Motor neuron (in vitro differentiated cells): ENCODE data around the gene MBNL2. TPM values are rescaled to one million over a fixed set of nuclear protein-coding genes. Genes with fewer than 3 reads are reported as not detected.
"Not testable (repeated sequence)": the region's sequence is repeated elsewhere in the genome, so short reads cannot be mapped to it uniquely, and the experiment has no call there.

Experiments
- ATAC-seq, 8 experiments: fragments of 200-7000 bp; cut with Tn5 transposase; replicated peaks in 6 of 8; 2 replicates each; pipeline ENCODE4 v1.8.0; 2021; ENCODE audit warnings: mild to moderate bottlenecking in 8 of 8, moderate library complexity in 8 of 8
- H3K27ac ChIP-seq, 2 donors: fragments of 250-450 bp; sonication (Bioruptor Pico); 2 replicates each; pipeline ENCODE4 v1.9.0; 2021; ENCODE audit warnings: antibody characterized with exemption in 2 of 2, mild to moderate bottlenecking in 2 of 2, moderate library complexity in 1 of 2
- H3K4me1 ChIP-seq, 2 donors: fragments of 250-450 bp; sonication (Bioruptor Pico); replicated peaks in 1 of 2; 2 replicates each; pipeline ENCODE4 v1.6.1; 2021; ENCODE audit warnings: antibody characterized with exemption in 2 of 2, mild to moderate bottlenecking in 2 of 2, moderate library complexity in 1 of 2
- H3K4me3 ChIP-seq, 5 donors: fragments of 250-450 bp; sonication (Bioruptor Pico); 2 replicates each; pipeline ENCODE4 v1.9.0; 2021; ENCODE audit warnings: antibody characterized with exemption in 5 of 5, mild to moderate bottlenecking in 5 of 5, moderate library complexity in 4 of 5
- WGBS, 10 experiments: fragments of 450-650 bp; shearing (Covaris generic); methylation state at CpG; one replicate each; pipeline ENCODE4 v1.0.0; 2022; 5-methylcytosine and 5-hydroxymethylcytosine counted together
- in situ Hi-C, 9 experiments: fragments of 400-800 bp; cut with MboI; loops; one replicate each; pipeline ENCODE4 v1.15.0; 2021; ENCODE audit warnings: low sequenced_read_pairs in 9 of 9, low pct_unique_long_range_greater_than_20kb in 2 of 9; ENCODE audit not compliant: unreplicated experiment in 9 of 9
- total RNA-seq, 8 experiments: library from RNA; unstranded; fragments of 300-600 nt; gene quantifications; 2 replicates each; pipeline versions ENCODE4 v1.2.3 to v1.2.4, GENCODE V29; 2022

MBNL2 gene
- total RNA-seq, 8 experiments from 2014 or later: 6.9 to 317 (median 54.7) TPM

DNA sequence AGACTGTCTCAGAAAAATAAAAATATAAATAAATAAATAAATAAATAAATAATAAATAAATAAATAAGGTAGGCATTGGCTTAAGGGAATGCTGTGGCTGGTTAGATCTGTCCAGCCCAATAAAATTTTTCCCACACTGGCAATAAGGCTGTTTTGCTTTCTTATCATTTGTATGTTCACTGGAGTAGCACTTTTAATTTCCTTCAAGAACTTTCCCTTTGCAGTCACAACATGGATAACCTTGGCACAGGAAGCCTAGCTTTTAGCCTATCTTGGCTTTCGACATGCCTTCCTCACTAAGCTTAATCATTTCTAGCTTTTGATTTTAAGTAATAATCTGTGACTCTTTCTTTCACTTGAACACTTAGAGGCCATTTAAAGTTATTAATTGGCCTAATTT is 129.9 kb downstream of the MBNL2 start:
- not testable (repeated sequence) for ATAC-seq, H3K27ac ChIP-seq, H3K4me3 ChIP-seq, H3K4me1 ChIP-seq
- in situ Hi-C loops: loop anchor here in 3 of 9 experiments (25.0 kb wide), 1 partner anchor 240 kb away; no protein-coding TSS in a partner anchor
- WGBS, 10 experiments: 83 to 100% (median 100%) methylated on average over 1 of the region's 1 CpG; no CpG with 5 or more reads in 2 of the 10 experiments

DNA sequence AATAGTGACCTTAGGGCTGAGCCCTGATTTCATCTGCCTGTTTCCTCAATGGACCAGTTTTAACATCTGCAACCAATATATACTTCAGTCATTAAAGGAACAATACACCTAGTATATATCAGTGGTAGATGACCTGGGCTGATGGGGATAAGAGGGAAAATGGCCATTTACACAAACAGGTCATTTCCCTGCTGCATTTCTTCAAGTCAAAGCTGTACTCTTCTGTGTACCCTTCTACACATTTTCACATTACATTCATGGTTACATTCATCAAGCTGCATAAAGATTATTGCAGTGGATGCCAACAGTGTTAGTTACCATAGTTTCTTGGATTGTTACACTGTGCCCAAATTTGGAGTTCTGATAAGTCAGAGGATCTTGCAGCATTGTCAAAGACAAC is 130.7 kb downstream of the MBNL2 start:
- in situ Hi-C loops: loop anchor here in 3 of 9 experiments (25.0 kb wide), 1 partner anchor 241 kb away; no protein-coding TSS in a partner anchor
- ATAC-seq: peak in 2 of 8 experiments; percentile 15 to 29
- no peak overlapping the region for H3K27ac ChIP-seq
- no peak overlapping the region for H3K4me3 ChIP-seq
- no peaks in the 10 kb centered on the region for H3K4me1 ChIP-seq

DNA sequence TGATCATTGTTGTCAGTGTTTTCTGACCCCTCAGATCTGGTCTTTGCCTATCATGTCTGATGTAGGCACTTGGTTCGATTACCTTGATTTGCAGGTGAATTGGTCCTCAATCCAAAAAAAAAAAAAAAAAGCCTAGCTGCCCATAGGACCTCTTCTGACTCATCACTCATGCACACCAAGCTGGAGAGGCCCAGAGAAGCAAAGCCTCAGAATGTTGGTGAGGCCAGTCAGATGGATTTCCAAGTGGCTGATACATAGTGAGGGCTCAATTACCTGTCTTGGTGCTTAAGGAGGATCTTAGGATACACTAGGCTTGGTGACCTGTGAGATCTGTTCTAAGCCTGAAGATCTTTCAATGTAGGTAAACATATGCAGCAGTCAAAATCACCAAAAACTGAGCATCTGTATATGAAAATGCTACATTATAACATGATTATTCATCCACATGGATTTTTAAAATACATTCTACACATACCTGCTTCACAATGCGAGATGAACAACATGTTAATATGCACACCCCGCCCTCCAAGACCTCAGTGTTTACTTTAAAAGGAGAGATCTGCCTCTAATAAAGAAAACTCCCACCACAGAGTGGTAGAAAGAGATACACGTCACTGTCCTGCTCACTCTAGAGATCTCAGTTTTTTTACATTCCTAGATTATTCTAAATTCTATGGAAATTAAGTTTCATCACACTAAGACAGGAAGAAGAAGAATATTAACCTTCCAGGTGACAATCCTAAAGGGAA is 132.0 kb downstream of the MBNL2 start:
- 20 to 100% (median 80%) methylated on average over 1 to 4 of the region's 4 CpGs; no CpG with 5 or more reads in 1 of the 10 experiments for WGBS, 10 experiments
- no peak overlapping the region for H3K27ac ChIP-seq
- peak in 3 of 8 experiments; percentile 43 to 80 (median 74) for ATAC-seq
- H3K4me3 ChIP-seq: no peak overlapping the region
- no peaks in the 10 kb centered on the region for H3K4me1 ChIP-seq
- in situ Hi-C loops: loop anchor here in 3 of 9 experiments (25.0 kb wide), 1 partner anchor 242 kb away; no protein-coding TSS in a partner anchor

DNA sequence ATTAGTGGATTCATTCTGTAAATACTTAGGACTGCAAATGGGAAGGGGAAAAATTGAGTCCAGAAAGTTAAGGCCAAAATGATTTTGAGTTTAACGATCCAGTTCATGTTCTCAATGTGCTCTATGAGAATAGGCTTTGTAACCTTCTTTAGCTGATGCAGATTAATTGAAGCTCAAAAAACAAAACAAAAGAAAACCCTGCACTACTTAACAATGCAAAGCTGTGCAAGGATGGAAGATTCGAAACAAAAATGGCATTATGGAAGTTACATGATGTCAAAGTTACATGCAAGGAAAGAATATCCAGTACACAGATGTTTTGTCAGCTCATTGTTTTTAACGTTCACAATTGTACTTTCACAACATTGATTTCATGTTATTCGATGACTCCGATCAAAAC is 132.7 kb downstream of the MBNL2 start:
- Histone ChIP-seq H3K4me3 (no peak overlapping the region), H3K4me1 (no peaks in the 10 kb centered on the region), H3K27ac (no peak overlapping the region)
- WGBS, 10 experiments: 64 to 100% (median 88%) methylated on average over 1 to 5 of the region's 5 CpGs
- in situ Hi-C loops: loop anchor here in 3 of 9 experiments (25.0 kb wide), 1 partner anchor 243 kb away; no protein-coding TSS in a partner anchor
- no peak for ATAC-seq

DNA sequence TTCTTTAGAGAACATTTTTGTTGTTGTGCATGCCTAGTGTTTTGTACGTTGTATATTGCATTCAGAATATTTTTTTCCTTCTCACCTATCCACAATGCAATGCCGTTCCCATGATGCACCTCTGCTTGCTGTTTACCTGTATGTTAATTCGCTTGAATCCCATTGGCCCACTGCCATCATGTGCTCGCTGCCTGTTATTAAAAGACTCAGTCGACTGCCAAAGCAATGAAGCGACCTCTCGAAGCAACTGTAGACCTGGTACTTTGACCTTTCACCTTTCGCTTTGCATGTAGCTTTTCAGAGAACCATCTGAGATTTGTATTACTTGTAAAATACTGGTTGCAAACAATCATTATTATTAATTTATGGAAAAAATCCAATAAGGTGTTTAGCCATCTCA is 134.5 kb downstream of the MBNL2 start:
- in situ Hi-C loops: loop anchor here in 3 of 9 experiments (25.0 kb wide), 1 partner anchor 244 kb away; no protein-coding TSS in a partner anchor
- 73 to 100% (median 93%) methylated on average over 3 to 8 of the region's 8 CpGs for WGBS, 10 experiments
- H3K4me3 ChIP-seq: no peak overlapping the region
- no peaks in the 10 kb centered on the region for H3K4me1 ChIP-seq
- no peak for ATAC-seq
- no peak overlapping the region for H3K27ac ChIP-seq

DNA sequence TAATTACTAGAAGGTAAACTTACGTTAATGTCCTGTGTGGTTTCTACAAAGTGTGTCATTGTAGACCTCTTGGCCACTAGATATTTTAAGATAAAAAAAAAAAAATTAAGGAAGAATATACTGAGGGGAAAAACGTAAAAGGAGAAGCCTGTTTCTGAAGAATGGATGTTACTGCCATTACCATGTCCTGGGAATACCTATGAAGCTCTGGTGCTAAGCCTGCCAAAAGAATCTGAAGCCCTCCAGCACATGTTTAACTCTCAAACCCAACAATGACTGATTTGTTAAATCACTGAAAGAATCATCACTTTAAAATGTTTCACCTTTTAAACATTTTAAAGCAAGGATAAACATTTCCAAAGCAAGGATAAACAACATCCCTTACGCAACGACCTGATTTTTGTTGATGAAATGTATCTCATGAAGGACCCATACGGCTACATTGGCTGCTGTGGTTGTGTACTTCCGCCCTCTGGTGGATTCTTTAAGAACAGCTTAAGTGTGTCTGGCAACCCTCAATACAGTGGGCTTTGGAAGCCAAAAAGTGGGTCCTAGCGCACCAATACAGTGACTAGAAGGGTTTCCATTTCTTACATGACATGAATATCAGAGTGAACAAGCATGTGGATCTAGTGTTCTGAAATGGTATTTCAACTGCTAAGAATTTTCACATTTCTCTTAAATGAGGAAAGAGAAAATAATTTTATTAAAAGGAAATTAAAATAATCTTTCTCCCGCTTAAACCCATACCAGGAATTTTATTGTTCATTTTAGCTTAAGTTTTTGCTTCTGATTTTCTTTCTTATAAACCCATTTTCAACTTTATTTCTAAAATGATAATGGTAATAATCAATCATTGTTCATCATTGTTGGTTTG is 137.3 kb downstream of the MBNL2 start:
- peak; percentile 56 to 89 (median 72) for ATAC-seq
- no peaks in the 10 kb centered on the region for H3K4me1 ChIP-seq
- H3K4me3 ChIP-seq: no peak overlapping the region
- 22 to 72% (median 52%) methylated on average over 4 to 8 of the region's 8 CpGs for WGBS, 10 experiments
- no peak overlapping the region for H3K27ac ChIP-seq
- in situ Hi-C loops: loop anchor here in 4 of 9 experiments (10.0 to 25.0 kb wide), 2 partner anchors 247 to 255 kb away; no protein-coding TSS in a partner anchor

DNA sequence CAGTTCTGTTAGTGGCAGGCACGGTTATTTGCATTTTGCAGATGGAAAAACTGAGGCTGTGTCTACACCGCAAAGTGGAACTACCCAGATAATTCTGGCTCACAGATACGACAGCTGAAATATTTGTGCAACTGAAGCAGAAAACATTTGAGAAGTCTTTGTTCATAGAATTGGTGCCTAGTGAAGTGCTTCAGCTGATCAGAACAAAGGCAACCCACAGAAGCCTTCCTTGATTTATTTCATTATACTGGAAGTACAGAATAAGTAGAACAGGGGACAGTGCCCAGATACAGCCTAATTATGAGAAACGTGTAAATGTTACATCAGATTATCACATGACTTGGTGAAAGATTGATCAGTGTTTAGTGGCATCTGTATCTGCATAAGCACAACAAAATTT is 138.5 kb downstream of the MBNL2 start:
- no peak for ATAC-seq
- H3K4me1 ChIP-seq: no peaks in the 10 kb centered on the region
- WGBS, 10 experiments: 70 to 100% (median 86%) methylated on average over 1 to 4 of the region's 4 CpGs; no CpG with 5 or more reads in 1 of the 10 experiments
- no peak overlapping the region for H3K4me3 ChIP-seq
- no peak overlapping the region for H3K27ac ChIP-seq
- in situ Hi-C loops: loop anchor here in 4 of 9 experiments (10.0 to 25.0 kb wide), 2 partner anchors 248 to 256 kb away; no protein-coding TSS in a partner anchor

DNA sequence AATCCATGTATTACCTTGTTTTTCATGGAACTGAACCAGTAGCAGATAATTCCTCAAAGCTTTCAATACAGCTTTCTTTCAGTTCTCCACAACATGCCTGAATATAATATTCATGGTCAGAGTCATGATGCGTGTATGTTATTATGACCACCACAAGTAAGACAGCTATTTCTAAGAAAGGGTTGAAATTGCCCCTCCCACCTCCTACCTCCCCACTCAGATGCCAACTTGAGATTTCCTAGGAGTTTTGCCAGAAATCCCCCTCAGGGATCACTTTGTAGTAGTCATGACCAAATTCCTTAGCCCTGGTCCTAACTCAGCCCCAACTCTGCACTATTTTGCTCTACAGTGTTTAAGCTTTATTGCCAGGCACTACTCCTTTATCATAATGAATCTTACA is 141.9 kb downstream of the MBNL2 start:
- no peak for ATAC-seq
- H3K4me1 ChIP-seq: peaks cover 5 to 10% of the 10 kb centered on the region in 2 donors
- no peak overlapping the region for H3K4me3 ChIP-seq
- H3K27ac ChIP-seq: no peak overlapping the region
- WGBS, 10 experiments: 17 to 100% (median 80%) methylated on average over 1 of the region's 1 CpG; no CpG with 5 or more reads in 4 of the 10 experiments
- in situ Hi-C loops: loop anchor here in 4 of 9 experiments (10.0 to 25.0 kb wide), 2 partner anchors 252 to 259 kb away; no protein-coding TSS in a partner anchor

DNA sequence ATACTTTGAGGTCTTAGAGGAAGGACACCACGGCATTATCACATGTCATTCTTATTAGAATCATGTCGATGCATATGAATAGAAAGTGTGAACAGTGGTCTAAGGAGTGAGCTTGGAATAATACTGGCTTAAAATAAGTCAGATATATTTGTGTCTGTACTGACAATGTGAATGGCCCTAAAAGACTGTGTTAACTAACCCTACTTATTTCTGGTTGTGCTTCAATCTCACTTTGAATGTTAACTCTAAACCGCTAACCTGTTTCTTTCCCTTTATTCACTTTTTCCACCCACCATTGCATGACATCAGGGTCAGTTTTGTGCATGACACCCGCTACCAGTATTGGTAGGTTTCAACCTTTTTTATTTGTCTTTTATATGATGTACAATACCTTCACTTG is 142.7 kb downstream of the MBNL2 start:
- no peak for ATAC-seq
- in situ Hi-C loops: loop anchor here in 4 of 9 experiments (10.0 to 25.0 kb wide), 2 partner anchors 253 to 260 kb away; no protein-coding TSS in a partner anchor
- no peak overlapping the region for H3K27ac ChIP-seq
- no peak overlapping the region for H3K4me3 ChIP-seq
- WGBS, 10 experiments: 86 to 100% (median 96%) methylated on average over 1 to 4 of the region's 4 CpGs
- H3K4me1 ChIP-seq: peaks cover 5 to 10% of the 10 kb centered on the region in 2 donors

DNA sequence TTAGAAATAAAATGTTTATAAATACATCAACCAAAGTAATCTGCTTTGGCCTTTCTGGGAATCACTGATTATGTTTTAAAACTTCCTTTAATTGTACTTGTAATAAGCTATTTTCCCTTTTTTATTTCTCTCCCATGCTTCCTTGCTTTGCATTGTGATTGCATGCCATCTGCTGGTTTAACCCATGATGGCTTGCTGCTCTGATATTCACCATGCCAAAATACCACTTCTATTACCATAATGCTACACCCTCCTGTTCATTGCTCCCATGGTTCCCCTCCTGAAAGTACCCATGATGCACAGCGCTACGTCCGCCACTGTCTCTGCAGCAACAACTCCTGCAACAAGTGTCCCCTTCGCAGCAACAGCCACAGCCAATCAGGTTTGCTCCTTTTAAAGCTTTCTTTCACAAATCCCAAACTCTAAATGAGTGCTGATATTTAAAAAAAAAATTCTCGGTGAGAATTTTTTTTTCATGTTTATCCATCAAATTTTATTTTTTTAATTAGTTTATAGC is 144.1 kb downstream of the MBNL2 start:
- in situ Hi-C loops: loop anchor here in 4 of 9 experiments (10.0 to 25.0 kb wide), 2 partner anchors 254 to 261 kb away; no protein-coding TSS in a partner anchor
- WGBS, 10 experiments: 90 to 100% (median 97%) methylated on average over 1 to 5 of the region's 5 CpGs; no CpG with 5 or more reads in 1 of the 10 experiments

DNA sequence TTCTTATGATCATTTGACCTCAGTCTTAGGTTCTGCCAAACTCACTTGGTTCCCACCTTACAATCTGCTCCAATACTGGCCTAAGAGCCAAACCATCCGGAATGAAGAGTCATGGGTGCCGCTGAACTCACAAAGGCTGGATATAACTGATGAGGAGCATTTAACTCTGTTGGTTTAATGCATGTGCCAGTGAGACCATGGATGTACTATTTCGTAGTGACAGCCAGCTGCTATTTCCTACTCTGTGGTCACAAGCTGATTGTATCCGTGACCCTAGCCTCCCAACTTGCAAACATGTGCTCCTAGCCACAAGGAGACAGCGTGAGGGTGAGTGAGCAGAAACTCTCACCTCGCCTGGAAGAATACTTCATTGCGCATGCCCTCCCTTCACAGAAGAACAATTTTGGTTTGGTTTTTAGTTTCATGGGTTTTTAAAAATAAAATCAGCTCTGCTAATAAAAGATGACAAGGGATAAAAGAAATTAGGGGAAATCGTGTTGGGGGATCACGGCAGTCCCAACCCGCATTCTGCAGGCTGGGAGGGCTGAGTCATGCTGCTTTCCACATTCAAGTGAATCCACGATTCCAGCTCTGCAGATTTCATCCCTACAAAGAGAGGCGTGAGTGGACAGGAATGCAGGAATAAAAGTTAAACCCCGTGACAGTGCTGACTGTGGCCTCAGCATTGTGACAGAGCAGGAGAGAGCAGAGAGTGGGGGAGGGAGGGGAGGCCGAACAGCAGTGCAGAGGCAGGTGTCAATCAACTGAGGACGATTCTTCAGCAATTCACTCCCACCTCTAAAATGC is 145.1 kb downstream of the MBNL2 start:
- ATAC-seq: peak in 7 of 8 experiments; percentile 54 to 99 (median 98)
- WGBS, 10 experiments: 37 to 94% (median 72%) methylated on average over 1 to 13 of the region's 15 CpGs
- no peak overlapping the region for H3K4me3 ChIP-seq
- in situ Hi-C loops: loop anchor here in 4 of 9 experiments (10.0 to 25.0 kb wide), 2 partner anchors 255 to 262 kb away; no protein-coding TSS in a partner anchor
- H3K27ac ChIP-seq: no peak overlapping the region
- H3K4me1 ChIP-seq: peaks cover 5 to 10% of the 10 kb centered on the region in 2 donors

More for the DNA sequence above, 144.1 kb downstream of the MBNL2 start:
- ATAC-seq: no peak
- no peak overlapping the region for H3K27ac ChIP-seq
- peaks cover 5 to 10% of the 10 kb centered on the region in 2 donors for H3K4me1 ChIP-seq
- H3K4me3 ChIP-seq: no peak overlapping the region
